A549 (cell line): ENCODE results near the gene GSG1L. TPM values are rescaled to one million over a fixed set of nuclear protein-coding genes. Genes with fewer than 3 reads are reported as not detected.

Experiments used
- ATAC-seq, 2 experiments: fragments of 200-7000 bp in 1 of 2; fragments of >200 bp in 1 of 2; cut with Nextera tagmentation in 1 of 2; cut with Tn5 transposase in 1 of 2; 3 replicates each; pipeline versions ENCODE4 v1.8.0 to v1.9.1; 2018 to 2020; ENCODE audit warnings: mild to moderate bottlenecking in 1 of 2, moderate library complexity in 1 of 2
- CTCF ChIA-PET: fragments of 300-600 bp; sonication (Branson Sonifier 250); formaldehyde crosslinking; extraction: SDS; loops from one replicate; lab custom pipeline; 2021; ENCODE audit warnings: antibody characterized with exemption, inconsistent platforms; lab: Yijun Ruan, JAX
- POLR2A ChIA-PET: fragments of 350-600 bp; formaldehyde crosslinking; extraction: SDS; loops from one replicate; lab custom pipeline; 2021; ENCODE audit warnings: antibody characterized with exemption, inconsistent platforms; lab: Yijun Ruan, JAX
- DNase-seq, 2 experiments: peaks; one replicate each; pipeline versions ENCODE4 v3.0.0 to v3.0.0-alpha.2; 2011 to 2016; ENCODE audit warnings: low read depth in 1 of 2, low spot score in 1 of 2
- FAIRE-seq: peaks from 2 replicates; lab custom pipeline; 2011; peaks lifted over from hg19 to GRCh38; lab: Jason Lieb, UNC
- H3K27ac ChIP-seq, 2 experiments: fragments of >200 bp; sonication (Bioruptor Twin); formaldehyde crosslinking; 3 replicates each; pipeline ENCODE4 v1.5.1; 2016 to 2017
- H3K4me1 ChIP-seq: fragments of >200 bp; sonication (Bioruptor Twin); formaldehyde crosslinking; 3 replicates; pipeline ENCODE4 v1.6.1; 2016
- H3K4me2 ChIP-seq: fragments of >200 bp; sonication (Bioruptor Twin); formaldehyde crosslinking; 3 replicates; pipeline ENCODE4 v1.6.1; 2016
- H3K4me3 ChIP-seq: fragments of >200 bp; sonication (Bioruptor Twin); formaldehyde crosslinking; 3 replicates; pipeline ENCODE4 v1.5.1; 2016
- H3K9me3 ChIP-seq: fragments of >200 bp; sonication (Bioruptor Twin); formaldehyde crosslinking; 3 replicates; pipeline ENCODE4 v1.6.1; 2016
- CEBPB ChIP-seq, 2 experiments: fragments of >200 bp in 1 of 2; sonication (Bioruptor Twin) in 1 of 2; formaldehyde crosslinking in 1 of 2; IDR thresholded peaks; 2 replicates each; pipeline ENCODE4 v1.6.1; 2012 to 2016
- CHD2 ChIP-seq: fragments of 150-350 bp; IDR thresholded peaks from 2 replicates; pipeline ENCODE4 v1.6.1; 2014; ENCODE audit warnings: low read length; ENCODE audit not compliant: partially characterized antibody
- EHF ChIP-seq: fragments of 250-450 bp; sonication (Bioruptor Pico); IDR thresholded peaks from 2 replicates; pipeline ENCODE4 v1.5.0; 2020; ENCODE audit warnings: mild to moderate bottlenecking
- ELK1 ChIP-seq: fragments of 150-350 bp; IDR thresholded peaks from 2 replicates; pipeline ENCODE4 v1.6.1; 2014; ENCODE audit warnings: low read depth, mild to moderate bottlenecking, low read length
- EP300 ChIP-seq, 2 experiments: fragments of >200 bp; sonication (Bioruptor Twin); formaldehyde crosslinking; IDR thresholded peaks; 2 replicates in 1 of 2; 3 replicates in 1 of 2; pipeline ENCODE4 v1.6.1; 2016 to 2017
- HMGXB4 ChIP-seq: fragments of 250-450 bp; sonication (Bioruptor Pico); IDR thresholded peaks from 2 replicates; pipeline ENCODE4 v1.5.0; 2021; ENCODE audit warnings: mild to moderate bottlenecking, moderate library complexity, borderline replicate concordance
- HOXA7 ChIP-seq: fragments of 250-450 bp; sonication (Bioruptor Pico); IDR thresholded peaks from 2 replicates; pipeline ENCODE4 v1.5.0; 2020; ENCODE audit warnings: mild to moderate bottlenecking, moderate library complexity
- HOXB13 ChIP-seq: fragments of 250-450 bp; sonication (Bioruptor Pico); IDR thresholded peaks from 2 replicates; pipeline ENCODE4 v1.5.0; 2020; ENCODE audit warnings: low read depth, mild to moderate bottlenecking, moderate library complexity
- HOXB5 ChIP-seq: fragments of 250-450 bp; sonication (Bioruptor Pico); IDR thresholded peaks from 2 replicates; pipeline ENCODE4 v1.5.0; 2020; ENCODE audit warnings: mild to moderate bottlenecking, moderate library complexity
- JUN ChIP-seq, 2 experiments: fragments of >200 bp; sonication (Bioruptor Twin); formaldehyde crosslinking; IDR thresholded peaks; 2 replicates in 1 of 2; 3 replicates in 1 of 2; pipeline ENCODE4 v1.6.1; 2016 to 2017
- JUNB ChIP-seq: fragments of >200 bp; sonication (Bioruptor Twin); formaldehyde crosslinking; IDR thresholded peaks from 2 replicates; pipeline ENCODE4 v1.6.1; 2016
- MAZ ChIP-seq: fragments of 150-350 bp; IDR thresholded peaks from 2 replicates; pipeline ENCODE4 v1.6.1; 2014; ENCODE audit warnings: antibody characterized with exemption, low read depth, low read length, borderline replicate concordance
- MYC ChIP-seq: IDR thresholded peaks from 2 replicates; pipeline ENCODE4 v1.6.1; 2012; ENCODE audit warnings: mild to moderate bottlenecking, inconsistent platforms, low read length, improper control_type of control experiment, borderline replicate concordance
- NFE2L2 ChIP-seq: fragments of 150-350 bp; conservative IDR thresholded peaks from 2 replicates; pipeline ENCODE4 v1.6.1; 2014; ENCODE audit warnings: low read length
- NPAS2 ChIP-seq: fragments of 250-450 bp; sonication (Bioruptor Pico); IDR thresholded peaks from 2 replicates; pipeline ENCODE4 v1.8.0; 2022; ENCODE audit warnings: mild to moderate bottlenecking, moderate library complexity, borderline replicate concordance
- POLR2A ChIP-seq: IDR thresholded peaks from 2 replicates; pipeline ENCODE4 v1.6.1; 2012; ENCODE audit warnings: mild to moderate bottlenecking, low read length
- RCOR1 ChIP-seq: fragments of 150-350 bp; IDR thresholded peaks from 2 replicates; pipeline ENCODE4 v1.6.1; 2014; ENCODE audit warnings: antibody characterized with exemption, low read length, low read depth
- RFX5 ChIP-seq: fragments of 450-650 bp; IDR thresholded peaks from 2 replicates; pipeline ENCODE4 v1.7.1; 2014; ENCODE audit warnings: antibody characterized with exemption, mild to moderate bottlenecking, moderate library complexity
- SMC3 ChIP-seq: fragments of >200 bp; sonication (Bioruptor Twin); formaldehyde crosslinking; IDR thresholded peaks from 3 replicates; pipeline ENCODE4 v1.6.1; 2018; ENCODE audit warnings: inconsistent platforms
- SREBF2 ChIP-seq: fragments of 450-650 bp; IDR thresholded peaks from 2 replicates; pipeline ENCODE4 v1.6.1; 2014; ENCODE audit warnings: mild to moderate bottlenecking, moderate library complexity
- TP53 ChIP-seq: fragments of 250-450 bp; sonication (Bioruptor Pico); IDR thresholded peaks from 2 replicates; pipeline ENCODE4 v1.5.0; 2021; ENCODE audit warnings: mild to moderate bottlenecking, moderate library complexity
- USF2 ChIP-seq: fragments of 450-650 bp; IDR thresholded peaks from 2 replicates; pipeline ENCODE4 v1.6.1; 2014; ENCODE audit warnings: antibody characterized with exemption
- ZFP36 ChIP-seq: fragments of 450-650 bp; IDR thresholded peaks from 2 replicates; pipeline ENCODE4 v1.6.1; 2014; ENCODE audit warnings: borderline replicate concordance; ENCODE audit not compliant: partially characterized antibody
- ZNF302 ChIP-seq: fragments of 250-450 bp; sonication (Bioruptor Pico); IDR thresholded peaks from 2 replicates; pipeline ENCODE4 v1.9.0; 2021; ENCODE audit warnings: inconsistent platforms, mild to moderate bottlenecking, moderate library complexity
- WGBS: methylation state at CpG from one replicate; pipeline ENCODE4 v1.1.6; 2017; ENCODE audit errors: missing lambda C conversion rate; 5-methylcytosine and 5-hydroxymethylcytosine counted together
- polyA plus RNA-seq, 4 experiments: library from polyadenylated mRNA; depleted of rRNA in 3 of 4; stranded (reverse); fragments of >200 nt; fragmentation: RNase III in 1 of 4; extraction: RNeasy Plus Mini Kit Qiagen cat#74134 plus additional on column Dnase treatment in 1 of 4; gene quantifications; 2 replicates in 3 of 4; 3 replicates in 1 of 4; pipeline ENCODE4 v1.2.3, GENCODE V29; 2011 to 2017
- TF ChIP-seq, protein P1 (sequence below): fragments of 250-450 bp; sonication (Bioruptor Pico); IDR thresholded peaks from 2 replicates; pipeline ENCODE4 v1.5.0; 2020; ENCODE audit warnings: low read depth, mild to moderate bottlenecking, moderate library complexity
- TF ChIP-seq, protein P2 (sequence below): IDR thresholded peaks from 2 replicates; pipeline ENCODE4 v1.6.1; 2012
- TF ChIP-seq, protein P3 (sequence below): fragments of >200 bp; sonication (Bioruptor Twin); formaldehyde crosslinking; IDR thresholded peaks from 3 replicates; pipeline ENCODE4 v1.6.1; 2016

Gene GSG1L
- polyA plus RNA-seq, 2 of the 4 experiments (the other 2 are of a cell fraction) = not detected

DNA sequence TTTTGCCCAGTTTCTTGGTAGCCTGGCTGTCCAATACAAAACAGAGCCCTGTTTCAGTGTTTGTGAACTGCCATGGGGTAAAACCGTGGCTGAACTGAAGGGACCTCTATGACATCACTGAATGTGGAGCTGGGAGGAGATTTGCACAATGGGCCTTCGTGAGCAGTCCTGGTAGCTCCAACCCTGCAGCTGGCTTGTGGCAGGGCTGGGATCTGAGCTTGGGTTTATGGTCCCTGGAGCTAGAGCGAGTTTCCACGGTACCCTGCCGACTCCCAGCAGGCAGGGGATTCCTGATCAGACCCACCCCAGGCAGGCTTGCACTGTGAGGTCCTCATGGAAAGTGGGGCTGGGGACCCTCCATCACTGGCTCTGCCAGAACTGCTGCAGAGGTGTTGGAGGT lies 247.0 kb downstream of the GSG1L start:
- no peak for ATAC-seq
- TF ChIP-seq EP300 (IDR thresholded peaks at IDR 0.05) (no peak), SMC3 (no peak), ZFP36 (no peak), POLR2A (no peak), SREBF2 (no peak), HMGXB4 (CRISPR knock-in tag) (no peak), ZNF302 (CRISPR knock-in tag) (no peak), RCOR1 (no peak), HOXB13 (CRISPR knock-in tag) (no peak), USF2 (no peak), EHF (no peak), HOXA7 (CRISPR knock-in tag) (no peak)
- TF ChIP-seq, protein P1, sequence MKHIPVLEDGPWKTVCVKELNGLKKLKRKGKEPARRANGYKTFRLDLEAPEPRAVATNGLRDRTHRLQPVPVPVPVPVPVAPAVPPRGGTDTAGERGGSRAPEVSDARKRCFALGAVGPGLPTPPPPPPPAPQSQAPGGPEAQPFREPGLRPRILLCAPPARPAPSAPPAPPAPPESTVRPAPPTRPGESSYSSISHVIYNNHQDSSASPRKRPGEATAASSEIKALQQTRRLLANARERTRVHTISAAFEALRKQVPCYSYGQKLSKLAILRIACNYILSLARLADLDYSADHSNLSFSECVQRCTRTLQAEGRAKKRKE (CRISPR knock-in tag) = no peak
- TF ChIP-seq, protein P2, sequence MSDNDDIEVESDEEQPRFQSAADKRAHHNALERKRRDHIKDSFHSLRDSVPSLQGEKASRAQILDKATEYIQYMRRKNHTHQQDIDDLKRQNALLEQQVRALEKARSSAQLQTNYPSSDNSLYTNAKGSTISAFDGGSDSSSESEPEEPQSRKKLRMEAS = no peak
- FAIRE-seq = no peak
- Histone ChIP-seq H3K4me2 (no peak overlapping the region), H3K4me3 (no peak overlapping the region), H3K27ac (no peak overlapping the region), H3K4me1 (no peaks in the 10 kb centered on the region), H3K9me3 (0 out of 3 replicates have a peak, but pooled peaks cover 4% of the 10 kb centered on the region)
- CTCF ChIA-PET = interaction anchor here (1.0 to 1.5 kb wide), 3 partner anchors 8 to 156 kb away, joined by 3 to 4 read pairs (median 3); no protein-coding TSS in a partner anchor
- no peak for DNase-seq
- WGBS = 0% methylated on average over 3 of the region's 5 CpGs
- POLR2A ChIA-PET = no interaction called here

DNA sequence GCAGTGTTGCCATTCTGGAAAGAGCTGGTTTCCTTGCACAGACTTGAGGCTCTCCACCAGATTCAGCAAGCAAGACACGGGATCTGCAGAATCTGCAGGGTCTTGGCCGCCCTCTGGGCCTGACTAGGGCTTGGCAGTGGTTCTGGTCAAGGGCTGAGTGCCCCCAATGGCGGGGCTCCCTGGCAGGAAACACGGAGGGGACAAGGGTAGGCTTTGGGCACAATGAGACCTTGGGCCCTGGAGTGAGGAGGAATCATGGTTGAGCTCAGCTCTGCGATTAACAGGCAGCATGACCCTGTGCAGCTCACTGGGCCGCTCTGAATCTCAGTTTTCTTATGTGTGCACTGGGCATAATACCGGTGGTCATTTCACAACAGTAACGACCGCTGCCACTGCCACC lies 249.9 kb downstream of the GSG1L start:
- WGBS = 43% methylated on average over 9 of the region's 9 CpGs
- TF ChIP-seq, protein P3, sequence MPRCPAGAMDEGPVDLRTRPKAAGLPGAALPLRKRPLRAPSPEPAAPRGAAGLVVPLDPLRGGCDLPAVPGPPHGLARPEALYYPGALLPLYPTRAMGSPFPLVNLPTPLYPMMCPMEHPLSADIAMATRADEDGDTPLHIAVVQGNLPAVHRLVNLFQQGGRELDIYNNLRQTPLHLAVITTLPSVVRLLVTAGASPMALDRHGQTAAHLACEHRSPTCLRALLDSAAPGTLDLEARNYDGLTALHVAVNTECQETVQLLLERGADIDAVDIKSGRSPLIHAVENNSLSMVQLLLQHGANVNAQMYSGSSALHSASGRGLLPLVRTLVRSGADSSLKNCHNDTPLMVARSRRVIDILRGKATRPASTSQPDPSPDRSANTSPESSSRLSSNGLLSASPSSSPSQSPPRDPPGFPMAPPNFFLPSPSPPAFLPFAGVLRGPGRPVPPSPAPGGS = no peak
- TF ChIP-seq CEBPB (IDR thresholded peaks at IDR 0.05) (no peak), TP53 (no peak), JUN (IDR thresholded peaks at IDR 0.05) (no peak), CHD2 (no peak), HOXB5 (no peak), JUNB (no peak), MYC (no peak), RFX5 (no peak), NPAS2 (CRISPR knock-in tag) (no peak), ELK1 (no peak), NFE2L2 (no peak), MAZ (no peak)
- TF ChIP-seq, protein P2 = no peak
- no peak overlapping the region for H3K4me2 ChIP-seq
- H3K4me1 ChIP-seq = no peaks in the 10 kb centered on the region
- no peak for ATAC-seq
- POLR2A ChIA-PET = no interaction called here
- peaks cover 8% of the 10 kb centered on the region; the same call in 2 of the 3 replicates for H3K9me3 ChIP-seq
- no peak for DNase-seq
- CTCF ChIA-PET = no interaction called here
- no peak overlapping the region for H3K4me3 ChIP-seq
- H3K27ac ChIP-seq = no peak overlapping the region
- no peak for FAIRE-seq
